GM19455 (cell line): ENCODE results near the gene RBM24.
"Not testable (repeated sequence)": the region's sequence is repeated elsewhere in the genome, so short reads cannot be mapped to it uniquely, and the experiment has no call there.

Experiments used
- ATAC-seq: cut with Tn5 transposase; IDR thresholded peaks from one replicate; pipeline ENCODE4 v1.9.1; 2021; ENCODE audit not compliant: unreplicated experiment

Gene RBM24

GRCh38 chr6:17289630-17290061 lies 8.5 kb downstream of the RBM24 start:
- ATAC-seq = no peak

- ATAC-seq = no peak
These were observed 10.6 kb downstream of the RBM24 start for GRCh38 chr6:17291778-17292177.

GRCh38 chr6:17292600-17293133 lies 11.5 kb downstream of the RBM24 start:
- no peak for ATAC-seq

GRCh38 chr6:17293395-17293794 lies 12.2 kb downstream of the RBM24 start:
- ATAC-seq = no peak

GRCh38 chr6:17297271-17298080 lies 16.3 kb downstream of the RBM24 start:
- ATAC-seq = no peak

GRCh38 chr6:17298257-17298656 lies 17.1 kb downstream of the RBM24 start:
- ATAC-seq = no peak

GRCh38 chr6:17299222-17299621 lies 18.1 kb downstream of the RBM24 start:
- ATAC-seq = no peak

GRCh38 chr6:17299750-17300149 lies 18.6 kb downstream of the RBM24 start:
- no peak for ATAC-seq

- ATAC-seq = no peak
These were observed 19.5 kb downstream of the RBM24 start for GRCh38 chr6:17300637-17301036.

- no peak for ATAC-seq
These were observed 22.3 kb downstream of the RBM24 start for GRCh38 chr6:17303444-17303843.

- ATAC-seq = no peak
These were observed 24.2 kb downstream of the RBM24 start for GRCh38 chr6:17305219-17306001.

- no peak for ATAC-seq
These were observed 30.6 kb downstream of the RBM24 start for GRCh38 chr6:17311595-17312311.

- ATAC-seq = not testable (repeated sequence)
These were observed 32.1 kb downstream of the RBM24 start for GRCh38 chr6:17313238-17313637.

- no peak for ATAC-seq
These were observed 32.8 kb downstream of the RBM24 start for GRCh38 chr6:17313971-17314370.

- ATAC-seq = no peak
These were observed 34.1 kb downstream of the RBM24 start for GRCh38 chr6:17315262-17315661.

- ATAC-seq = no peak
These were observed 37.4 kb downstream of the RBM24 start for GRCh38 chr6:17318435-17319165.

- ATAC-seq = not testable (repeated sequence)
These were observed 39.1 kb downstream of the RBM24 start for GRCh38 chr6:17320266-17320665.

GRCh38 chr6:17331238-17331637 lies 50.1 kb downstream of the RBM24 start:
- no peak for ATAC-seq

- ATAC-seq = no peak
These were observed 53.1 kb downstream of the RBM24 start for GRCh38 chr6:17334265-17334664.

- no peak for ATAC-seq
These were observed 55.3 kb downstream of the RBM24 start for GRCh38 chr6:17336425-17336824.

- no peak for ATAC-seq
These were observed 58.1 kb downstream of the RBM24 start for GRCh38 chr6:17339308-17339670.
